ENCODE results near the gene PRDX2.

The PRDX2 gene

GRCh38 chr19:12767150-12767549, 34.5 kb downstream of the PRDX2 start:
- H3K27me3 ChIP-seq (ENCODE audit: insufficient read depth, low read length), result no peaks in the 10 kb centered on the region

GRCh38 chr19:12766051-12766521, 35.5 kb downstream of the PRDX2 start:
- Histone ChIP-seq H3K4me1 (ENCODE audit: insufficient read depth, low read length, severe bottlenecking) (peaks cover 12% of the 10 kb centered on the region), H3K4me3 (ENCODE audit: low read depth, low read length, poor library complexity, severe bottlenecking) (peak overlapping the region; percentile 18), H3K4me2 (ENCODE audit: low read length) (peak overlapping the region; percentile 35), H3K27ac (ENCODE audit: low read depth, low read length, poor library complexity, severe bottlenecking) (no peak overlapping the region), H3F3A (ENCODE audit: insufficient read depth, low read length) (no peaks in the 10 kb centered on the region), H3K9ac (ENCODE audit: low read length) (no peak overlapping the region), H4K20me1 (ENCODE audit: insufficient read depth, low read length) (no peaks in the 10 kb centered on the region), H2AFZ (ENCODE audit: low read length) (no peak overlapping the region), H3K9me2 (ENCODE audit: low read depth, low read length) (no peaks in the 10 kb centered on the region), H3K79me2 (ENCODE audit: insufficient read depth, low read length) (no peaks in the 10 kb centered on the region), H3K27me3 (ENCODE audit: insufficient read depth, low read length) (no peaks in the 10 kb centered on the region), H3K36me3 (ENCODE audit: insufficient read depth, low read length) (0 out of 2 replicates have a peak, but pooled peaks cover 6% of the 10 kb centered on the region), H3K9me3 (ENCODE audit: low read length) (no peaks in the 10 kb centered on the region)
- peak; percentile 91 for TF ChIP-seq CTCF (IDR thresholded peaks at IDR 0.05; ENCODE audit: low read length)
- no peak for TF ChIP-seq EZH2 (IDR thresholded peaks at IDR 0.05; ENCODE audit: borderline replicate concordance, low read length)

More at GRCh38 chr19:12767150-12767549, 34.5 kb downstream of the PRDX2 start:
- Histone ChIP-seq H3F3A (ENCODE audit: insufficient read depth, low read length) (no peaks in the 10 kb centered on the region), H3K9ac (ENCODE audit: low read length) (no peak overlapping the region), H3K79me2 (ENCODE audit: insufficient read depth, low read length) (no peaks in the 10 kb centered on the region), H3K9me3 (ENCODE audit: low read length) (no peaks in the 10 kb centered on the region), H3K27ac (ENCODE audit: low read depth, low read length, poor library complexity, severe bottlenecking) (no peak overlapping the region), H3K36me3 (ENCODE audit: insufficient read depth, low read length) (0 out of 2 replicates have a peak, but pooled peaks cover 6% of the 10 kb centered on the region), H3K9me2 (ENCODE audit: low read depth, low read length) (no peaks in the 10 kb centered on the region), H3K4me3 (ENCODE audit: low read depth, low read length, poor library complexity, severe bottlenecking) (no peak overlapping the region), H3K4me2 (ENCODE audit: low read length) (no peak overlapping the region), H3K4me1 (ENCODE audit: insufficient read depth, low read length, severe bottlenecking) (peaks cover 12% of the 10 kb centered on the region), H4K20me1 (ENCODE audit: insufficient read depth, low read length) (no peaks in the 10 kb centered on the region), H2AFZ (ENCODE audit: low read length) (no peak overlapping the region)
- TF ChIP-seq CTCF (IDR thresholded peaks at IDR 0.05; ENCODE audit: low read length) (no peak), EZH2 (IDR thresholded peaks at IDR 0.05; ENCODE audit: borderline replicate concordance, low read length) (no peak)

- Histone ChIP-seq H3K27me3 (ENCODE audit: insufficient read depth, low read length) (no peaks in the 10 kb centered on the region), H3F3A (ENCODE audit: insufficient read depth, low read length) (no peaks in the 10 kb centered on the region), H3K36me3 (ENCODE audit: insufficient read depth, low read length) (0 out of 2 replicates have a peak, but pooled peaks cover 6% of the 10 kb centered on the region), H3K9me3 (ENCODE audit: low read length) (no peaks in the 10 kb centered on the region), H4K20me1 (ENCODE audit: insufficient read depth, low read length) (no peaks in the 10 kb centered on the region), H3K9me2 (ENCODE audit: low read depth, low read length) (no peaks in the 10 kb centered on the region), H3K27ac (ENCODE audit: low read depth, low read length, poor library complexity, severe bottlenecking) (no peak overlapping the region), H3K79me2 (ENCODE audit: insufficient read depth, low read length) (no peaks in the 10 kb centered on the region), H3K4me3 (ENCODE audit: low read depth, low read length, poor library complexity, severe bottlenecking) (no peak overlapping the region), H2AFZ (ENCODE audit: low read length) (no peak overlapping the region), H3K9ac (ENCODE audit: low read length) (no peak overlapping the region), H3K4me1 (ENCODE audit: insufficient read depth, low read length, severe bottlenecking) (peaks cover 7% of the 10 kb centered on the region), H3K4me2 (ENCODE audit: low read length) (no peak overlapping the region)
- no peak for TF ChIP-seq CTCF (IDR thresholded peaks at IDR 0.05; ENCODE audit: low read length)
- no peak for TF ChIP-seq EZH2 (IDR thresholded peaks at IDR 0.05; ENCODE audit: borderline replicate concordance, low read length)
Measured at GRCh38 chr19:12764698-12765097, 36.9 kb downstream of the PRDX2 start.

Data from OCI-LY1 (cell line).